ENCODE data around the gene GALNT10.

DNA sequence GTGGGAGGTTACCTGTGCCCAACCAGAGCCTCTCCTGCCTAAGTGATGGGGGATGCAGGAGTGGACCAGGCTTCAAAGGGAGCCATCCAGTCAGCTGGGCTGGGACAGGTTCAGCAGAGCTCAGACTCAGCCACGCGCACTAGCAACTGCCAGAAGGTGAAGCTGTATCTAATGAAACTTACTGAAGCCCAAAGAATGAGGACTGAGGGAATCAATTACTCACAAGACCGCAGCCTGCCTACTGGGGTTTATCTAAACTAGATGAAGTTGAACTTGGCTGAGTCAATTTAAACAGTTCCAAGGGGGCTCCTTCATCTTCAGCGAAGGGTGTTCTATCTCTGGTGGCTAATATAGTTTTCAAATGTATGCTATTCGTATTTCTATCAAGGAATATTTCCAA is 276.1 kb downstream of the GALNT10 start:
- TF ChIP-seq, protein P1, sequence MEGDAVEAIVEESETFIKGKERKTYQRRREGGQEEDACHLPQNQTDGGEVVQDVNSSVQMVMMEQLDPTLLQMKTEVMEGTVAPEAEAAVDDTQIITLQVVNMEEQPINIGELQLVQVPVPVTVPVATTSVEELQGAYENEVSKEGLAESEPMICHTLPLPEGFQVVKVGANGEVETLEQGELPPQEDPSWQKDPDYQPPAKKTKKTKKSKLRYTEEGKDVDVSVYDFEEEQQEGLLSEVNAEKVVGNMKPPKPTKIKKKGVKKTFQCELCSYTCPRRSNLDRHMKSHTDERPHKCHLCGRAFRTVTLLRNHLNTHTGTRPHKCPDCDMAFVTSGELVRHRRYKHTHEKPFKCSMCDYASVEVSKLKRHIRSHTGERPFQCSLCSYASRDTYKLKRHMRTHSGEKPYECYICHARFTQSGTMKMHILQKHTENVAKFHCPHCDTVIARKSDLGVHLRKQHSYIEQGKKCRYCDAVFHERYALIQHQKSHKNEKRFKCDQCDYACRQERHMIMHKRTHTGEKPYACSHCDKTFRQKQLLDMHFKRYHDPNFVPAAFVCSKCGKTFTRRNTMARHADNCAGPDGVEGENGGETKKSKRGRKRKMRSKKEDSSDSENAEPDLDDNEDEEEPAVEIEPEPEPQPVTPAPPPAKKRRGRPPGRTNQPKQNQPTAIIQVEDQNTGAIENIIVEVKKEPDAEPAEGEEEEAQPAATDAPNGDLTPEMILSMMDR (IDR thresholded peaks at IDR 0.05): no peak
- TF ChIP-seq POLR2A (IDR thresholded peaks at IDR 0.05): no peak

Data from uterus (tissue), 2 donors.